Measurements from ENCODE around the gene ERGIC2.
"Not testable (repeated sequence)": the region's sequence is repeated elsewhere in the genome, so short reads cannot be mapped to it uniquely, and the experiment has no call there.

The ERGIC2 gene

GRCh38 chr12:29390419-29390818, 9.4 kb upstream of the ERGIC2 start:
- H3K36me3 Mint-ChIP-seq, H3K4me1 Mint-ChIP-seq, H3K9me3 Mint-ChIP-seq, H3K27me3 Mint-ChIP-seq, ATAC-seq: not testable (repeated sequence)
- Mint-ChIP-seq H3K27ac (peak overlapping the region; percentile 78), H3K4me3 (peak overlapping the region; percentile 72)

GRCh38 chr12:29389295-29389919, 8.4 kb upstream of the ERGIC2 start:
- Mint-ChIP-seq H3K9me3 (no peaks in the 10 kb centered on the region), H3K27me3 (no peaks in the 10 kb centered on the region), H3K36me3 (no peaks in the 10 kb centered on the region), H3K27ac (peak overlapping the region; percentile 78), H3K4me1 (no peaks in the 10 kb centered on the region), H3K4me3 (peak overlapping the region; percentile 72)
- peak; percentile 59 for ATAC-seq

DNA sequence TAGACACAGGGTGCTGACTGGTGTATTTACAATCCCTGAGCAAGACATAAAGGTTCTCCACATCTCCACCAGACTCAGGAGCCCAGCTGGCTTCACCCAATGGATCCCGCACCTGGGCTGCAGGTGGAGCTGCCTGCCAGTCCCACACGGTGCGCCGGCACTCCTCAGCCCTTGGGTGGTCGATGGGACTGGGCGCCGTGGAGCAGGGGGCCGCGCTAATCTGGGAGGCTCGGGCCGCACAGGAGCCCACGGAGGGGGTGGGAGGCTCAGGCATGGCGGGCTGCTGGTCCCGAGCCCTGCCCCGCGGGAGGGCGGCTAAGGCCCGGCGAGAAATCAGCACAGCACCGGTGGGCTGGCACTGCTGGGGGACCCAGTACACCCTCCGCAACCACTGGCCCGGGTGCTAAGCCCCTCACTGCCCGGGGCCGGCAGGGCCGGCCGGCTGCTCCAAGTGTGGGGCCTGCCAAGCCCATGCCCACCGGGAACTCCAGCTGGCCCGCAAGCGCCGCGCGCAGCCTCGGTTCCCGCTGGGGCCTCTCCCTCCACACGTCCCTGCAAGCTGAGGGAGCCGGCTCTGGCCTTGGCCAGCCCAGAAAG, 5.2 kb upstream of the ERGIC2 start:
- H3K27me3 Mint-ChIP-seq, ATAC-seq, H3K9me3 Mint-ChIP-seq, H3K4me3 Mint-ChIP-seq, H3K4me1 Mint-ChIP-seq, H3K27ac Mint-ChIP-seq, H3K36me3 Mint-ChIP-seq: not testable (repeated sequence)

- not testable (repeated sequence) for H3K4me1 Mint-ChIP-seq, H3K4me3 Mint-ChIP-seq
Measured at GRCh38 chr12:29385194-29385593, 4.2 kb upstream of the ERGIC2 start.

DNA sequence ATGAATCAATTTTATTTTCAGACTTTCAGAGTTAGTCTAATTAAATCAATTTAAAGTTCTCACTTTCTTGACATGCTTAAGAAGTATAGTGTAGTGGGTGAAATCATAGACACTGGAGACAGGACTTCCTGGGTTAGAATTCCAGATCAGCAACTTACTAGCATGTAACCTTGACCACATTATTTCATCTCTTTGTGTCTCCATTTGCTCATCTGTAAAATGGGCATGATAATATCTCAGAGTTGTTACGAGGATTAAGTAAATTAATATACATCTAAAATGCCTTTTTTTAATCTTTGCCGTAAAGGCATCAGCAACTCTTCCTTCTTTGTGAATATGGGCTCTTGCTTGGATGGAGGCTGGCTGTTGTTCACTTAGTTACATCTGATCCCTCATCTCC, 1.3 kb upstream of the ERGIC2 start:
- no peak for ATAC-seq
- peaks cover 21% of the 10 kb centered on the region for H3K4me1 Mint-ChIP-seq
- no peaks in the 10 kb centered on the region for H3K27me3 Mint-ChIP-seq
- H3K4me3 Mint-ChIP-seq: no peak overlapping the region
- H3K36me3 Mint-ChIP-seq: no peaks in the 10 kb centered on the region
- peak overlapping the region; percentile 84 for H3K27ac Mint-ChIP-seq
- H3K9me3 Mint-ChIP-seq: no peaks in the 10 kb centered on the region

More at GRCh38 chr12:29385194-29385593, 4.2 kb upstream of the ERGIC2 start:
- ATAC-seq, H3K9me3 Mint-ChIP-seq, H3K27ac Mint-ChIP-seq, H3K36me3 Mint-ChIP-seq, H3K27me3 Mint-ChIP-seq: not testable (repeated sequence)

- Mint-ChIP-seq H3K9me3 (no peaks in the 10 kb centered on the region), H3K4me3 (no peak overlapping the region), H3K27me3 (no peaks in the 10 kb centered on the region), H3K4me1 (peaks cover 21% of the 10 kb centered on the region), H3K36me3 (peaks cover 7% of the 10 kb centered on the region), H3K27ac (peak overlapping the region; percentile 12)
- ATAC-seq: no peak
Measured at GRCh38 chr12:29376118-29376517, 4.9 kb downstream of the ERGIC2 start.

GRCh38 chr12:29374913-29375312, 6.1 kb downstream of the ERGIC2 start:
- Mint-ChIP-seq H3K27me3 (no peaks in the 10 kb centered on the region), H3K4me1 (peaks cover 14% of the 10 kb centered on the region), H3K36me3 (peaks cover 11% of the 10 kb centered on the region), H3K4me3 (no peak overlapping the region), H3K9me3 (no peaks in the 10 kb centered on the region), H3K27ac (no peak overlapping the region)
- peak; percentile 47 for ATAC-seq

GRCh38 chr12:29374012-29374411, 7.0 kb downstream of the ERGIC2 start:
- Mint-ChIP-seq H3K4me1 (peaks cover 5% of the 10 kb centered on the region), H3K27me3 (no peaks in the 10 kb centered on the region), H3K4me3 (no peak overlapping the region), H3K9me3 (no peaks in the 10 kb centered on the region), H3K36me3 (peaks cover 13% of the 10 kb centered on the region), H3K27ac (no peak overlapping the region)
- ATAC-seq: no peak

GRCh38 chr12:29365091-29365490, 15.9 kb downstream of the ERGIC2 start:
- Mint-ChIP-seq H3K9me3 (peaks cover 3% of the 10 kb centered on the region), H3K27me3 (no peaks in the 10 kb centered on the region), H3K36me3 (peaks cover 49% of the 10 kb centered on the region), H3K4me3 (no peak overlapping the region), H3K4me1 (no peaks in the 10 kb centered on the region), H3K27ac (no peak overlapping the region)
- ATAC-seq: no peak

DNA sequence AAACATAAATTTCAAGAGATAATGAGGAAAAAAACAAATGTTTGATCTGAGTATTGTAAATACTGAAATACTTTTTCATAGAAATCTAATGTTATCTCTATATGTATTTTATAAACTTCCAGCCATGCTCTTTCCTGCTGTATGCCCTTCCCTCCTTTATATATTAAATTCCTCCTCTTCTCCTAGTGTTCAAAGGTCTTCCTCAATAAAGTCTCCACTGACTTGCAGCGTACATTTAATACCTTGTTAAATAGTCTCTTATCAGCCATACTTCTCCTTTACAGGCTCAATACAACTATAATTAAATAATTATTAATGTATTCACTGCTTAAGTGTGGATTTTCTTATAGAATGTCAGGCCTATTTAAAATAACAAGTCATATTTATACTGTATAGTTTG, 26.0 kb downstream of the ERGIC2 start:
- Mint-ChIP-seq H3K27ac (no peak overlapping the region), H3K36me3 (peaks cover 41% of the 10 kb centered on the region), H3K4me1 (no peaks in the 10 kb centered on the region), H3K4me3 (no peak overlapping the region), H3K27me3 (no peaks in the 10 kb centered on the region), H3K9me3 (no peaks in the 10 kb centered on the region)
- ATAC-seq: no peak

- no peak for ATAC-seq
- no peaks in the 10 kb centered on the region for H3K27me3 Mint-ChIP-seq
- no peaks in the 10 kb centered on the region for H3K4me1 Mint-ChIP-seq
- H3K4me3 Mint-ChIP-seq: no peak overlapping the region
- H3K36me3 Mint-ChIP-seq: peaks cover 42% of the 10 kb centered on the region
- H3K9me3 Mint-ChIP-seq: no peaks in the 10 kb centered on the region
- no peak overlapping the region for H3K27ac Mint-ChIP-seq
Measured at GRCh38 chr12:29350080-29350479, 30.9 kb downstream of the ERGIC2 start.

- no peak for ATAC-seq
- no peaks in the 10 kb centered on the region for H3K4me1 Mint-ChIP-seq
- H3K9me3 Mint-ChIP-seq: no peaks in the 10 kb centered on the region
- H3K36me3 Mint-ChIP-seq: peaks cover 35% of the 10 kb centered on the region
- no peaks in the 10 kb centered on the region for H3K27me3 Mint-ChIP-seq
- no peak overlapping the region for H3K4me3 Mint-ChIP-seq
- no peak overlapping the region for H3K27ac Mint-ChIP-seq
Measured at GRCh38 chr12:29346769-29347421, 34.1 kb downstream of the ERGIC2 start.

DNA sequence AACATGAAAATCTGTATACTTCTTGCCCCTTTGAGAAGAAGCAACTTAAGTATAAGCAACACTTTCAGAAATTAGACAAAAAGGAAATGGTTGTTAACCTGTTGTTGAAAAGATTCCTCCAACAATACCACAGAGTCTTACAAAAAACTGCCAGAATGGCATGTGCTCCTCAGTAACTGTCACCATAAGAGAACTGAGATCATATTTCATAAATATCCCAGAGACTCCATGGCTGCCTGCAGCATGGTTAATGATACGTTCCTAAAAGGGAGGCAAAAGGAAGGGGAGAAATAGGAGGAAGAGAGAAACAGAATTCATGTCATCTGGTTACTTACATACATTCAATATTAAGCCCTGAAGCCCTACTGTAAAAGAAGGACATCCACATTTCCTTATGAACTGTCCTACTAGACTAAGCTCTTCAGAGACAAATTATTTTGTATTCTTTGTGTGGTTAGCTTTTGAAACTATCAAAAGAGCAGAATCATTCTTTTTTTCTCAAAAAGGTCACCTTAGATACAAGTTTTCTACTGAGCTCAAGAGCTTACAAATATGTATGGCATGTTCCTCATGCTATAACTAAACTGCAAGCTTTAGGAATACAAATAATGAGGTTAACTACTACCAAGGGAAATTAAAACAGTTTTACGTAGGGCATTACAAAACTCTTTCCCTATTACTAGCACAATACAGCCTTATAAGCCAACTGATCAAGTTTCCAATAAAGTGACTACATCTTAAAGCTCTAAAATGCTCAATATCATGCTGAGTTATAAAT, 37.8 kb downstream of the ERGIC2 start:
- no peaks in the 10 kb centered on the region for H3K9me3 Mint-ChIP-seq
- H3K4me3 Mint-ChIP-seq: no peak overlapping the region
- peaks cover 38% of the 10 kb centered on the region for H3K36me3 Mint-ChIP-seq
- H3K4me1 Mint-ChIP-seq: no peaks in the 10 kb centered on the region
- no peak overlapping the region for H3K27ac Mint-ChIP-seq
- ATAC-seq: no peak
- no peaks in the 10 kb centered on the region for H3K27me3 Mint-ChIP-seq

GRCh38 chr12:29337325-29337724, 43.6 kb downstream of the ERGIC2 start:
- H3K4me3 Mint-ChIP-seq: no peak overlapping the region
- H3K36me3 Mint-ChIP-seq: peaks cover 28% of the 10 kb centered on the region
- no peak for ATAC-seq
- no peaks in the 10 kb centered on the region for H3K9me3 Mint-ChIP-seq
- H3K4me1 Mint-ChIP-seq: no peaks in the 10 kb centered on the region
- no peak overlapping the region for H3K27ac Mint-ChIP-seq
- H3K27me3 Mint-ChIP-seq: no peaks in the 10 kb centered on the region

DNA sequence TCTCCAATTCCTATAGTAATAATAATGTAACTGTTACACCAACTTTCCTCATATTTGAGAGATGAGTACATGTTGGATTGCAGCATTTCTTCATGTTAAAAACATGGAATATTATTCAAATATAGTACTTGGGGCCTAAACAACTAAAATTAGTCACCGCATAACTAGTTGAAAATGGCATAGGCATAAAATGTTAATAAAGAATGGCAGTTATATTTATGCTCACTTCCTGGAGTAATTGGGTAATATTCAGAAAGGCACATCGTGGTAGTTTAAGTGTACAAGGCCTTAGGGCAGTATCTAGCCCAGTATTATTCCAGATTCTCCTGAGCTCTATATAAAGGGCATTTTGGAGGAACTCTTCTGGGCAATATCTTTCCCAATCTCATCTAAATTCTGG, 46.0 kb downstream of the ERGIC2 start:
- Mint-ChIP-seq H3K36me3 (peaks cover 18% of the 10 kb centered on the region), H3K4me3 (no peak overlapping the region), H3K27me3 (no peaks in the 10 kb centered on the region), H3K9me3 (no peaks in the 10 kb centered on the region), H3K4me1 (no peaks in the 10 kb centered on the region), H3K27ac (no peak overlapping the region)
- ATAC-seq: no peak

Measured in stimulated activated memory B cell treated with anti-CD40 and anti-IgM and Interleukin-4, amounts not matched to agents 10 μg/mL and 1 μg/mL and 100 μg/mL, for 72 hours (primary cell).